ENCODE results near the gene MAD2L2. TPM values are rescaled to one million over a fixed set of nuclear protein-coding genes. Genes with fewer than 3 reads are reported as not detected.

MAD2L2 gene
- total and polyA plus RNA-seq, 9 of the 15 experiments (the other 6 are each of a cell fraction or from before 2014, with no cell fraction given), result 12.4 to 286 (median 143) TPM

GRCh38 chr1:11634365-11635192 is 46.4 kb downstream of the MAD2L2 start:
- BruUV-seq (replicated peaks), result no TSS peak

More at GRCh38 chr1:11634365-11635192, 46.4 kb downstream of the MAD2L2 start:
- TF ChIP-seq TRIM25 (IDR thresholded peaks at IDR 0.05; ENCODE audit: borderline replicate concordance), result no peak
- no peak for TF ChIP-seq DMBX1 (CRISPR knock-in tag; IDR thresholded peaks at IDR 0.05; ENCODE audit: borderline replicate concordance)
- TF ChIP-seq ZNF76 (CRISPR knock-in tag; IDR thresholded peaks at IDR 0.05; ENCODE audit: borderline replicate concordance), result no peak
- no peak for TF ChIP-seq ZNF518B (CRISPR knock-in tag; IDR thresholded peaks at IDR 0.05)
- no peak for TF ChIP-seq ARID3B (CRISPR knock-in tag; IDR thresholded peaks at IDR 0.05; ENCODE audit: borderline replicate concordance)
- TF ChIP-seq WHSC1 (IDR thresholded peaks at IDR 0.05; ENCODE audit: low read length), result no peak
- no peak for TF ChIP-seq HOMEZ (CRISPR knock-in tag; IDR thresholded peaks at IDR 0.05)
- Histone ChIP-seq H3K4me3 (no peak overlapping the region), H3K36me3 (ENCODE audit: control insufficient read depth, insufficient read depth, low read length) (no peaks in the 10 kb centered on the region), H3K4me2 (ENCODE audit: insufficient read depth, low read length) (no peak overlapping the region), H3K4me1 (replicated peaks in 1 of 2; ENCODE audit: control insufficient read depth in 2 of 2, insufficient read depth in 2 of 2, low read length in 2 of 2) (no peaks in the 10 kb centered on the region), H3K9me3 (replicated peaks; ENCODE audit: control insufficient read depth, insufficient read depth, low read depth, low read length) (no peaks in the 10 kb centered on the region), H3K9me1 (ENCODE audit: control insufficient read depth, insufficient read depth, low read length) (peaks cover under 1% of the 10 kb centered on the region), H3K9ac (ENCODE audit: insufficient read depth in 1 of 2, low read depth in 2 of 2, low read length in 2 of 2) (no peak overlapping the region), H3K27ac (ENCODE audit: extremely low read depth, low read depth, low read length) (no peak overlapping the region), H2AFZ (ENCODE audit: low read depth, low read length) (no peak overlapping the region), H3K79me2 (ENCODE audit: control insufficient read depth, insufficient read depth, low read length) (no peaks in the 10 kb centered on the region), H3K27me3 (ENCODE audit: control insufficient read depth in 2 of 2, insufficient read depth in 2 of 2, low read length in 2 of 2) (peaks cover 21 to 67% of the 10 kb centered on the region in 2 experiments; a peak in 4 of 5 replicates), H4K20me1 (replicated peaks; ENCODE audit: control insufficient read depth, insufficient read depth, low read length) (peaks cover 7% of the 10 kb centered on the region; the same call in 1 of the 2 replicates)
- FAIRE-seq (no peak), DNase-seq (ENCODE audit: extremely low read depth in 1 of 4, low spot score in 3 of 4) (no peak), ATAC-seq (no peak)
- 2% methylated on average over 11 of the region's 11 CpGs for WGBS (ENCODE audit: insufficient coverage, low coverage, missing lambda C conversion rate)
- POLR2A ChIA-PET, result interaction anchor here (0.5 to 1.0 kb wide), 5 partner anchors 11 to 545 kb away, joined by 3 to 5 read pairs (median 3); no protein-coding TSS in a partner anchor
- in situ Hi-C loops (cut with MboI) (loop anchor here (5.0 kb wide), 2 partner anchors 392 to 602 kb away; no protein-coding TSS in a partner anchor), intact Hi-C loops (cut with micrococcal nuclease) (no loop called here)
- CTCF ChIA-PET (ENCODE audit: low intra/inter-chr PET ratio), result no interaction called here
